Liver (tissue), 3 donors: ENCODE data around the gene PTGER2.

Experiments
- REST ChIP-seq: IDR thresholded peaks from 2 replicates; pipeline ENCODE4 v1.6.1; 2016; ENCODE audit warnings: antibody characterized with exemption, mild to moderate bottlenecking
- RXRA ChIP-seq, 2 donors: IDR thresholded peaks; 2 replicates each; pipeline ENCODE4 v1.6.1; 2017 to 2018; ENCODE audit warnings: antibody characterized with exemption in 2 of 2, mild to moderate bottlenecking in 1 of 2
- YY1 ChIP-seq: IDR thresholded peaks from 2 replicates; pipeline ENCODE4 v1.6.1; 2016; ENCODE audit warnings: antibody characterized with exemption, mild to moderate bottlenecking
- TF ChIP-seq, protein P1 (sequence below): fragments of 150-350 bp; IDR thresholded peaks from 2 replicates; pipeline ENCODE4 v1.5.1; 2017; ENCODE audit warnings: improper control_type of control experiment, low read depth, low read length; ENCODE audit not compliant: missing input control
- TF ChIP-seq, protein P2 (sequence below): IDR thresholded peaks from 2 replicates; pipeline ENCODE4 v1.6.1; 2016; ENCODE audit warnings: antibody characterized with exemption
- TF ChIP-seq, protein P3 (sequence below): IDR thresholded peaks from 2 replicates; pipeline ENCODE4 v1.6.1; 2016; ENCODE audit warnings: antibody characterized with exemption
- donor health status: healthy.
- donor health status: healthy.

GRCh38 chr14:52356025-52356424 lies 41.9 kb downstream of the PTGER2 start:
- TF ChIP-seq, protein P1, sequence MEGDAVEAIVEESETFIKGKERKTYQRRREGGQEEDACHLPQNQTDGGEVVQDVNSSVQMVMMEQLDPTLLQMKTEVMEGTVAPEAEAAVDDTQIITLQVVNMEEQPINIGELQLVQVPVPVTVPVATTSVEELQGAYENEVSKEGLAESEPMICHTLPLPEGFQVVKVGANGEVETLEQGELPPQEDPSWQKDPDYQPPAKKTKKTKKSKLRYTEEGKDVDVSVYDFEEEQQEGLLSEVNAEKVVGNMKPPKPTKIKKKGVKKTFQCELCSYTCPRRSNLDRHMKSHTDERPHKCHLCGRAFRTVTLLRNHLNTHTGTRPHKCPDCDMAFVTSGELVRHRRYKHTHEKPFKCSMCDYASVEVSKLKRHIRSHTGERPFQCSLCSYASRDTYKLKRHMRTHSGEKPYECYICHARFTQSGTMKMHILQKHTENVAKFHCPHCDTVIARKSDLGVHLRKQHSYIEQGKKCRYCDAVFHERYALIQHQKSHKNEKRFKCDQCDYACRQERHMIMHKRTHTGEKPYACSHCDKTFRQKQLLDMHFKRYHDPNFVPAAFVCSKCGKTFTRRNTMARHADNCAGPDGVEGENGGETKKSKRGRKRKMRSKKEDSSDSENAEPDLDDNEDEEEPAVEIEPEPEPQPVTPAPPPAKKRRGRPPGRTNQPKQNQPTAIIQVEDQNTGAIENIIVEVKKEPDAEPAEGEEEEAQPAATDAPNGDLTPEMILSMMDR: no peak
- TF ChIP-seq YY1 (no peak), RXRA (IDR thresholded peaks at IDR 0.05) (no peak), REST (no peak)
- TF ChIP-seq, protein P2, sequence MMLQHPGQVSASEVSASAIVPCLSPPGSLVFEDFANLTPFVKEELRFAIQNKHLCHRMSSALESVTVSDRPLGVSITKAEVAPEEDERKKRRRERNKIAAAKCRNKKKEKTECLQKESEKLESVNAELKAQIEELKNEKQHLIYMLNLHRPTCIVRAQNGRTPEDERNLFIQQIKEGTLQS: no peak
- TF ChIP-seq, protein P3, sequence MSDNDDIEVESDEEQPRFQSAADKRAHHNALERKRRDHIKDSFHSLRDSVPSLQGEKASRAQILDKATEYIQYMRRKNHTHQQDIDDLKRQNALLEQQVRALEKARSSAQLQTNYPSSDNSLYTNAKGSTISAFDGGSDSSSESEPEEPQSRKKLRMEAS: no peak
